MG63 (cell line): ENCODE results near the gene VAV1. TPM values are rescaled to one million over a fixed set of nuclear protein-coding genes. Genes with fewer than 3 reads are reported as not detected.

Source experiments
- total RNA-seq: library from RNA; depleted of rRNA; stranded (reverse); fragments of >200 nt; shearing (Covaris generic); gene quantifications from 2 replicates; pipeline ENCODE4 v1.2.3, GENCODE V29; 2014; ENCODE audit warnings: low replicate concordance; rRNA removed

The VAV1 gene
- total RNA-seq, 1 experiment from 2014 or later = 0.63 TPM

Other genes with a start within 250 kb of the VAV1 start
- gene TNFSF9, start 241.7 kb upstream of the VAV1 start, total RNA-seq = 4.5 and 10.5 TPM in 2 replicates
- 17.2 and 32.7 TPM in 2 replicates for gene CD70, start 181.6 kb upstream of the VAV1 start, total RNA-seq
- not detected in 2 replicates for gene TNFSF14, start 102.5 kb upstream of the VAV1 start, total RNA-seq
- 2.2 and 7.5 TPM in 2 replicates for gene C3, start 52.1 kb upstream of the VAV1 start, total RNA-seq
- 39.4 and 78.1 TPM in 2 replicates for gene GPR108, start 35.1 kb upstream of the VAV1 start, total RNA-seq
- gene TRIP10, start 33.0 kb upstream of the VAV1 start, total RNA-seq = 37.2 and 58.3 TPM in 2 replicates
- not detected in 2 replicates for gene SH2D3A, start 5.3 kb upstream of the VAV1 start, total RNA-seq
- 17.3 and 17.8 TPM in 2 replicates for gene ADGRE1, start 114.9 kb downstream of the VAV1 start, total RNA-seq
- not detected in 2 replicates for gene MBD3L2B, start 248.7 kb downstream of the VAV1 start, total RNA-seq